Mucosa of stomach (tissue), 1 donor: ENCODE results near the gene METTL15.
"Not testable (repeated sequence)": the region's sequence is repeated elsewhere in the genome, so short reads cannot be mapped to it uniquely, and the experiment has no call there.

Source experiments
- H3K27me3 ChIP-seq: one replicate; pipeline ENCODE4 v1.7.0; 2013; ENCODE audit warnings: mild to moderate bottlenecking, low read length; ENCODE audit not compliant: control insufficient read depth, insufficient read depth
- H3K36me3 ChIP-seq: one replicate; pipeline ENCODE4 v1.7.0; 2013; ENCODE audit warnings: low read length; ENCODE audit not compliant: control insufficient read depth, insufficient read depth
- H3K4me1 ChIP-seq: one replicate; pipeline ENCODE4 v1.7.0; 2013; ENCODE audit warnings: mild to moderate bottlenecking, low read length; ENCODE audit not compliant: control insufficient read depth, insufficient read depth
- H3K4me3 ChIP-seq: one replicate; pipeline ENCODE4 v1.7.0; 2013; ENCODE audit warnings: low read length
- H3K9ac ChIP-seq: one replicate; pipeline ENCODE4 v1.7.0; 2013; ENCODE audit warnings: mild to moderate bottlenecking, low read length, moderate library complexity
- H3K9me3 ChIP-seq: one replicate; pipeline ENCODE4 v1.7.0; 2013; ENCODE audit warnings: mild to moderate bottlenecking, low read length, moderate library complexity; ENCODE audit not compliant: control insufficient read depth
- donor health status: Pancreatic carcinoma.

METTL15 gene

GRCh38 chr11:28378095-28378494 lies 269.9 kb downstream of the METTL15 start:
- not testable (repeated sequence) for H3K9ac ChIP-seq, H3K9me3 ChIP-seq

More at GRCh38 chr11:28378095-28378494, 269.9 kb downstream of the METTL15 start:
- H3K4me1 ChIP-seq, H3K4me3 ChIP-seq, H3K36me3 ChIP-seq, H3K27me3 ChIP-seq: not testable (repeated sequence)
